Karpas-422 (cell line): ENCODE data around the gene MRAP2. TPM values are rescaled to one million over a fixed set of nuclear protein-coding genes. Genes with fewer than 3 reads are reported as not detected.
"Not testable (repeated sequence)": the region's sequence is repeated elsewhere in the genome, so short reads cannot be mapped to it uniquely, and the experiment has no call there.

Experiments
- DNase-seq: peaks from one replicate; pipeline ENCODE4 v3.0.0-alpha.2; 2015
- H2AFZ ChIP-seq: fragments of 200-600 bp; sonication (generic); 2 replicates; pipeline ENCODE4 v1.6.1; 2014; ENCODE audit warnings: antibody characterized with exemption, low read length, mixed read lengths
- H3K27ac ChIP-seq: fragments of 200-600 bp; sonication (generic); 2 replicates; pipeline ENCODE4 v1.5.1; 2014; ENCODE audit warnings: mild to moderate bottlenecking, low read length, moderate library complexity
- H3K27me3 ChIP-seq: fragments of 200-600 bp; sonication (generic); 2 replicates; pipeline ENCODE4 v1.6.1; 2014; ENCODE audit warnings: low read length, mixed read lengths
- H3K36me3 ChIP-seq: fragments of 200-600 bp; sonication (generic); 2 replicates; pipeline ENCODE4 v1.6.1; 2014; ENCODE audit warnings: low read length, mixed read lengths; ENCODE audit not compliant: insufficient read depth
- H3K4me1 ChIP-seq: fragments of 200-600 bp; sonication (generic); 2 replicates; pipeline ENCODE4 v1.6.1; 2014; ENCODE audit warnings: mild to moderate bottlenecking, low read length, mixed read lengths
- H3K4me2 ChIP-seq: fragments of 200-600 bp; sonication (generic); 2 replicates; pipeline ENCODE4 v1.6.1; 2014; ENCODE audit warnings: low read length, low read depth, mild to moderate bottlenecking; ENCODE audit not compliant: poor library complexity, severe bottlenecking
- H3K4me3 ChIP-seq: fragments of 200-600 bp; sonication (generic); 2 replicates; pipeline ENCODE4 v1.5.1; 2014; ENCODE audit warnings: mild to moderate bottlenecking, antibody characterized with exemption, low read length, mixed read lengths
- H3K79me2 ChIP-seq: fragments of 200-600 bp; sonication (generic); 2 replicates; pipeline ENCODE4 v1.6.1; 2014; ENCODE audit warnings: mild to moderate bottlenecking, low read length, mixed read lengths
- H3K9ac ChIP-seq: fragments of 200-600 bp; sonication (generic); 2 replicates; pipeline ENCODE4 v1.6.0; 2014; ENCODE audit warnings: low read length
- H3K9me2 ChIP-seq: fragments of 200-600 bp; sonication (generic), shearing (Covaris generic); replicated peaks from 2 replicates; pipeline ENCODE4 v1.6.0; 2014; ENCODE audit warnings: mild to moderate bottlenecking, low read length, moderate library complexity; ENCODE audit not compliant: insufficient read depth
- H3K9me3 ChIP-seq: fragments of 300-700, 200-600 bp; sonication (generic); 2 replicates; pipeline ENCODE4 v1.6.1; 2014; ENCODE audit warnings: low read length, mixed read lengths
- H4K20me1 ChIP-seq: fragments of 200-600 bp; sonication (generic); 2 replicates; pipeline ENCODE4 v1.6.1; 2014; ENCODE audit warnings: mild to moderate bottlenecking, antibody characterized with exemption, low read length, low read depth; ENCODE audit not compliant: insufficient read depth
- total RNA-seq: library from RNA; depleted of rRNA; stranded (reverse); fragments of >200 nt; shearing (Covaris generic); gene quantifications from 2 replicates; pipeline ENCODE4 v1.2.3, GENCODE V29; 2014; ENCODE audit warnings: low replicate concordance

MRAP2 gene
- total RNA-seq, 1 experiment from 2014 or later, result not detected

GRCh38 chr6:84107495-84107894, 73.9 kb downstream of the MRAP2 start:
- Histone ChIP-seq H3K4me1 (peaks cover 16% of the 10 kb centered on the region), H3K36me3 (no peaks in the 10 kb centered on the region), H3K9me3 (no peaks in the 10 kb centered on the region), H3K9ac (no peak overlapping the region), H3K4me2 (no peak overlapping the region), H3K9me2 (no peaks in the 10 kb centered on the region), H3K79me2 (no peaks in the 10 kb centered on the region), H4K20me1 (no peaks in the 10 kb centered on the region), H3K27ac (no peak overlapping the region), H3K27me3 (no peaks in the 10 kb centered on the region), H2AFZ (no peak overlapping the region), H3K4me3 (no peak overlapping the region)
- DNase-seq, result no peak

- H3K4me2 ChIP-seq, H3K4me3 ChIP-seq, H3K27me3 ChIP-seq, H3K27ac ChIP-seq, H3K36me3 ChIP-seq, H2AFZ ChIP-seq, H4K20me1 ChIP-seq, H3K9me3 ChIP-seq, H3K79me2 ChIP-seq, H3K9ac ChIP-seq, H3K9me2 ChIP-seq: not testable (repeated sequence)
- peaks cover 16% of the 10 kb centered on the region for H3K4me1 ChIP-seq
- peak; percentile 58 for DNase-seq
These were observed 77.8 kb downstream of the MRAP2 start for GRCh38 chr6:84111351-84111750.

- H3K9ac ChIP-seq, H3K4me3 ChIP-seq: not testable (repeated sequence)
These were observed 81.5 kb downstream of the MRAP2 start for GRCh38 chr6:84114933-84115594.

GRCh38 chr6:84118191-84118590, 84.6 kb downstream of the MRAP2 start:
- no peaks in the 10 kb centered on the region for H3K9me3 ChIP-seq
- H3K4me1 ChIP-seq, result no peaks in the 10 kb centered on the region
- no peak for DNase-seq
- no peak overlapping the region for H3K4me2 ChIP-seq
- H3K27ac ChIP-seq, result no peak overlapping the region
- H3K79me2 ChIP-seq, result no peaks in the 10 kb centered on the region
- no peak overlapping the region for H3K4me3 ChIP-seq
- H3K36me3 ChIP-seq, result no peaks in the 10 kb centered on the region
- no peak overlapping the region for H2AFZ ChIP-seq
- H4K20me1 ChIP-seq, result no peaks in the 10 kb centered on the region
- H3K9ac ChIP-seq, result no peak overlapping the region
- H3K9me2 ChIP-seq, result no peaks in the 10 kb centered on the region
- no peaks in the 10 kb centered on the region for H3K27me3 ChIP-seq

More at GRCh38 chr6:84114933-84115594, 81.5 kb downstream of the MRAP2 start:
- not testable (repeated sequence) for H3K4me2 ChIP-seq, H2AFZ ChIP-seq, H3K27ac ChIP-seq, DNase-seq, H3K27me3 ChIP-seq, H4K20me1 ChIP-seq, H3K9me3 ChIP-seq, H3K4me1 ChIP-seq, H3K9me2 ChIP-seq, H3K36me3 ChIP-seq, H3K79me2 ChIP-seq

- no peak overlapping the region for H3K4me2 ChIP-seq
- H3K4me3 ChIP-seq, result no peak overlapping the region
- no peaks in the 10 kb centered on the region for H3K79me2 ChIP-seq
- H4K20me1 ChIP-seq, result no peaks in the 10 kb centered on the region
- no peak overlapping the region for H3K9ac ChIP-seq
- no peak overlapping the region for H3K27ac ChIP-seq
- H3K36me3 ChIP-seq, result no peaks in the 10 kb centered on the region
- H3K4me1 ChIP-seq, result no peaks in the 10 kb centered on the region
- no peaks in the 10 kb centered on the region for H3K9me3 ChIP-seq
- no peaks in the 10 kb centered on the region for H3K27me3 ChIP-seq
- no peak overlapping the region for H2AFZ ChIP-seq
- H3K9me2 ChIP-seq, result no peaks in the 10 kb centered on the region
- DNase-seq, result no peak
These were observed 85.7 kb downstream of the MRAP2 start for GRCh38 chr6:84119277-84119676.

- Histone ChIP-seq H3K9ac (no peak overlapping the region), H3K27ac (no peak overlapping the region)
These were observed 89.6 kb downstream of the MRAP2 start for GRCh38 chr6:84123186-84123585.

GRCh38 chr6:84129588-84129987, 96.0 kb downstream of the MRAP2 start:
- not testable (repeated sequence) for H3K27me3 ChIP-seq, H2AFZ ChIP-seq, H3K36me3 ChIP-seq, H3K79me2 ChIP-seq, H3K9me3 ChIP-seq, H3K27ac ChIP-seq, H3K4me1 ChIP-seq, H3K9me2 ChIP-seq, H3K9ac ChIP-seq, H4K20me1 ChIP-seq, H3K4me3 ChIP-seq, H3K4me2 ChIP-seq, DNase-seq

More at GRCh38 chr6:84123186-84123585, 89.6 kb downstream of the MRAP2 start:
- Histone ChIP-seq H4K20me1 (no peaks in the 10 kb centered on the region), H3K79me2 (no peaks in the 10 kb centered on the region), H3K4me3 (no peak overlapping the region), H3K9me3 (no peaks in the 10 kb centered on the region), H3K4me1 (no peaks in the 10 kb centered on the region), H3K36me3 (no peaks in the 10 kb centered on the region; the same call in 1 of the 2 replicates), H3K27me3 (no peaks in the 10 kb centered on the region), H3K4me2 (no peak overlapping the region), H3K9me2 (no peaks in the 10 kb centered on the region), H2AFZ (no peak overlapping the region)
- no peak for DNase-seq

GRCh38 chr6:84133385-84133784, 99.8 kb downstream of the MRAP2 start:
- H3K27ac ChIP-seq, H3K27me3 ChIP-seq, H3K9me3 ChIP-seq, H4K20me1 ChIP-seq, H3K4me3 ChIP-seq, DNase-seq, H3K9ac ChIP-seq, H3K9me2 ChIP-seq, H3K4me1 ChIP-seq, H3K79me2 ChIP-seq, H2AFZ ChIP-seq, H3K36me3 ChIP-seq, H3K4me2 ChIP-seq: not testable (repeated sequence)
